ENCODE results near the gene PDGFB.

The PDGFB gene

GRCh38 chr22:39173787-39174497 lies 70.8 kb downstream of the PDGFB start:
- TF ChIP-seq NFRKB (IDR thresholded peaks at IDR 0.05) (no peak), CTBP1 (IDR thresholded peaks at IDR 0.05; ENCODE audit: borderline replicate concordance) (no peak)
- DNase-seq (ENCODE audit: extremely low spot score): no peak
- ChIA-PET CTCF (no interaction called here), POLR2A (interaction anchor here (1.6 to 3.3 kb wide), 3 partner anchors 10 to 144 kb away, joined by 4 to 34 read pairs (median 11); partner anchors contain the start of gene RPL3)
